Ovary (tissue), 9 donors: Measurements from ENCODE around the gene MYMX. TPM values are rescaled to one million over a fixed set of nuclear protein-coding genes. Genes with fewer than 3 reads are reported as not detected.

Experiments used
- DNase-seq, 5 donors: peaks; one replicate each; pipeline ENCODE4 v3.0.0-alpha.2; 2019 to 2020
- H3K27ac ChIP-seq, 2 donors: fragments of 200-600 bp; one replicate each; pipeline versions ENCODE4 v1.5.1 to v1.8.0; 2019 to 2022
- H3K27me3 ChIP-seq: fragments of 200-600 bp; one replicate; pipeline ENCODE4 v1.8.0; 2022
- H3K36me3 ChIP-seq: fragments of 200-600 bp; sonication (generic); one replicate; pipeline ENCODE4 v1.5.1; 2019
- H3K4me1 ChIP-seq: one replicate; pipeline ENCODE4 v1.8.1; 2013; ENCODE audit warnings: mild to moderate bottlenecking, moderate library complexity; ENCODE audit not compliant: insufficient read depth
- H3K4me3 ChIP-seq: fragments of 200-600 bp; sonication (generic); one replicate; pipeline ENCODE4 v1.5.1; 2017
- H3K9me3 ChIP-seq, 2 donors: fragments of 200-600 bp in 1 of 2; sonication (generic) in 1 of 2; one replicate each; pipeline versions ENCODE4 v1.5.1 to v1.8.1; 2013 to 2019; ENCODE audit warnings: mild to moderate bottlenecking in 1 of 2, moderate library complexity in 1 of 2
- EP300 ChIP-seq: sonication (generic); formaldehyde crosslinking; IDR thresholded peaks from one replicate; pipeline ENCODE4 v1.6.1; 2017; ENCODE audit warnings: antibody characterized with exemption
- POLR2A ChIP-seq: fragments of 450-650 bp; IDR thresholded peaks from one replicate; pipeline ENCODE4 v1.6.1; 2017; ENCODE audit warnings: antibody characterized with exemption, mild to moderate bottlenecking, moderate library complexity
- WGBS, 3 donors: extraction: QIAGEN DNeasy Blood & Tissue Kit in 1 of 3; methylation state at CpG; one replicate each; pipeline versions ENCODE4 v1.1.5 to v1.1.7; 2013 to 2017; 5-methylcytosine and 5-hydroxymethylcytosine counted together
- intact Hi-C, 4 donors: fragments of 100-400 bp; cut with DNase I; formaldehyde crosslinking; loops; one replicate each; pipeline versions ENCODE4 v1.11.0 to v1.15.1; 2022 to 2023
- polyA plus RNA-seq, 2 donors: library from polyadenylated mRNA; stranded (reverse); fragments of 200-250 nt in 1 of 2; fragments of 350-450 nt in 1 of 2; fragmentation: Illumina TruSeq in 1 of 2; extraction: RNeasy Lipid Tissue Mini Kit (QIAGEN cat#74804) in 1 of 2; gene quantifications; one replicate each; pipeline ENCODE4 v1.2.3, GENCODE V29; 2013 to 2014
- total RNA-seq, 7 donors: library from RNA; depleted of rRNA in 2 of 7; stranded (reverse); fragments of >200 nt in 2 of 7; fragmentation: NEBNext Ultra II Directional in 3 of 7; extraction: Animal tissue kit (Norgen Biotek cat#: 25700) in 3 of 7; gene quantifications; one replicate each; pipeline versions ENCODE4 v1.1.0 to v1.2.4, GENCODE V29; 2016 to 2023
- TF ChIP-seq, protein P1 (sequence below), 3 donors: fragments of 450-650 bp in 2 of 3; fragments of 200-600 bp in 1 of 3; IDR thresholded peaks; one replicate each; pipeline versions ENCODE4 v1.5.1 to v1.8.0; 2016 to 2022; ENCODE audit warnings: antibody characterized with exemption in 3 of 3, mild to moderate bottlenecking in 1 of 3
- donor health status: DM: no; HTN: no; CAD: no; lungs with moderate emphysema.
- donor health status: DM: no; HTN: no; CAD: no.
- donor health status: Bipolar disorder and iron deficiency.
- donor health status: DM: yes; HTN: yes; CAD: no.
- donor health status: DM: no; HTN: no; CAD: no.
- donor health status: DM: yes; HTN: yes; CAD: no.

Gene MYMX
- total and polyA plus RNA-seq, 9 donors, result 0.40 to 0.50 (median 0.42) TPM; not detected in 5

GRCh38 chr6:44171899-44172546 is 44.7 kb upstream of the MYMX start:
- TF ChIP-seq POLR2A, result no peak
- no peak for TF ChIP-seq EP300
- TF ChIP-seq, protein P1, sequence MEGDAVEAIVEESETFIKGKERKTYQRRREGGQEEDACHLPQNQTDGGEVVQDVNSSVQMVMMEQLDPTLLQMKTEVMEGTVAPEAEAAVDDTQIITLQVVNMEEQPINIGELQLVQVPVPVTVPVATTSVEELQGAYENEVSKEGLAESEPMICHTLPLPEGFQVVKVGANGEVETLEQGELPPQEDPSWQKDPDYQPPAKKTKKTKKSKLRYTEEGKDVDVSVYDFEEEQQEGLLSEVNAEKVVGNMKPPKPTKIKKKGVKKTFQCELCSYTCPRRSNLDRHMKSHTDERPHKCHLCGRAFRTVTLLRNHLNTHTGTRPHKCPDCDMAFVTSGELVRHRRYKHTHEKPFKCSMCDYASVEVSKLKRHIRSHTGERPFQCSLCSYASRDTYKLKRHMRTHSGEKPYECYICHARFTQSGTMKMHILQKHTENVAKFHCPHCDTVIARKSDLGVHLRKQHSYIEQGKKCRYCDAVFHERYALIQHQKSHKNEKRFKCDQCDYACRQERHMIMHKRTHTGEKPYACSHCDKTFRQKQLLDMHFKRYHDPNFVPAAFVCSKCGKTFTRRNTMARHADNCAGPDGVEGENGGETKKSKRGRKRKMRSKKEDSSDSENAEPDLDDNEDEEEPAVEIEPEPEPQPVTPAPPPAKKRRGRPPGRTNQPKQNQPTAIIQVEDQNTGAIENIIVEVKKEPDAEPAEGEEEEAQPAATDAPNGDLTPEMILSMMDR (IDR thresholded peaks at IDR 0.05), result no peak
- WGBS, 3 donors, result 75 to 80% (median 77%) methylated on average over 11 to 12 of the region's 12 CpGs
- intact Hi-C loops, result loop anchor here (5.0 to 10.0 kb wide), 3 partner anchors 60 to 163 kb away; no protein-coding TSS in a partner anchor
- no peaks in the 10 kb centered on the region for H3K4me1 ChIP-seq
- DNase-seq, result no peak
- H3K27me3 ChIP-seq, result no peaks in the 10 kb centered on the region
- H3K36me3 ChIP-seq, result no peaks in the 10 kb centered on the region
- H3K27ac ChIP-seq, result no peak overlapping the region
- H3K4me3 ChIP-seq, result no peak overlapping the region
- H3K9me3 ChIP-seq, result no peaks in the 10 kb centered on the region

GRCh38 chr6:44172731-44173500 is 43.8 kb upstream of the MYMX start:
- WGBS, 3 donors, result 24 to 26% (median 25%) methylated on average over 15 of the region's 15 CpGs

DNA sequence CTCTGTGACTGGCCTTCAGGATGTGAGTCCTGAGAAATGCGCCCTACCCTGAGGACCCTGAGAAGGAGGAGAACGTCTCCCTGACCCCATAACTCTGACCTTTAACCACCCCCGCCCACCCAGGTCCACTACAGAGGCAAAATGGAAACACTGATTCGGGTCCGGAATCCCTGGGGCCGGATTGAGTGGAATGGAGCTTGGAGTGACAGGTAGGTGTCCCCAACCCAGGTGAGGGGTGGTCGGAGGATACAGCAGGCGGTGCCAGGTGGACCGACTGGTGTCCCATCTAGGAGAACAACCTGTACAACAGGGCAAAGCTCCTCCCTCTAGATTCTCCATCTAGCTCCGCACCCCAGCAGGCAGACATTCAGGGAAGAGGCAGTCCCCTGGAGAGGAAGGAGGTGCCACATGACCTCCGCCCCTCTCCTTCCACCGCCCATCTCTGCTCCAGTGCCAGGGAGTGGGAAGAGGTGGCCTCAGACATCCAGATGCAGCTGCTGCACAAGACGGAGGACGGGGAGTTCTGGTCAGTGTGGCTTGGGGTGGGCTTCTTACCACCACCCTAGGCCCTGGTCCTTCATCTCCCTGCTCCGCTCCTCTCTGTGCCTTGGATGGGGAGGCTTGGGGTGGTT is 40.5 kb upstream of the MYMX start:
- no peak overlapping the region for H3K27ac ChIP-seq
- DNase-seq, result no peak

More at GRCh38 chr6:44172731-44173500, 43.8 kb upstream of the MYMX start:
- H3K27ac ChIP-seq, result no peak overlapping the region
- peaks cover under 1% of the 10 kb centered on the region for H3K4me1 ChIP-seq
- no peaks in the 10 kb centered on the region for H3K27me3 ChIP-seq
- no peaks in the 10 kb centered on the region for H3K9me3 ChIP-seq
- peak; percentile 68 to 87 (median 86) for DNase-seq
- H3K4me3 ChIP-seq, result no peak overlapping the region
- no peaks in the 10 kb centered on the region for H3K36me3 ChIP-seq
- TF ChIP-seq, protein P1 (IDR thresholded peaks at IDR 0.05), result peak; percentile 69 to 87 (median 72)
- TF ChIP-seq EP300, result no peak
- intact Hi-C loops, result loop anchor here (5.0 to 10.0 kb wide), 3 partner anchors 59 to 162 kb away; no protein-coding TSS in a partner anchor

More for the DNA sequence above, 40.5 kb upstream of the MYMX start:
- no peaks in the 10 kb centered on the region for H3K36me3 ChIP-seq
- H3K4me3 ChIP-seq, result no peak overlapping the region
- H3K9me3 ChIP-seq, result no peaks in the 10 kb centered on the region
- H3K4me1 ChIP-seq, result peaks cover 3% of the 10 kb centered on the region
- H3K27me3 ChIP-seq, result no peaks in the 10 kb centered on the region
- WGBS, 3 donors, result 85 to 91% (median 87%) methylated on average over 15 of the region's 15 CpGs
- intact Hi-C loops, result loop anchor here in 3 of 4 donors (5.0 to 10.0 kb wide), 3 partner anchors 51 to 664 kb away; partner anchors contain the start of gene LRRC73 (in 1 of the 3)
- TF ChIP-seq EP300, result no peak
- no peak for TF ChIP-seq POLR2A
- TF ChIP-seq, protein P1 (IDR thresholded peaks at IDR 0.05), result no peak
